ENCODE results near the gene CD40.

The CD40 gene

GRCh38 chr20:46152824-46153586 lies 34.9 kb downstream of the CD40 start:
- Histone ChIP-seq H3K36me3 (ENCODE audit: control insufficient read depth, insufficient read depth, low read length) (no peaks in the 10 kb centered on the region), H3K4me1 (ENCODE audit: control insufficient read depth, insufficient read depth, low read length) (no peaks in the 10 kb centered on the region), H3K4me3 (ENCODE audit: low read depth, low read length) (no peak overlapping the region), H3K9me3 (ENCODE audit: control insufficient read depth, insufficient read depth, low read length) (no peaks in the 10 kb centered on the region), H3K27me3 (ENCODE audit: control insufficient read depth, insufficient read depth, low read length) (no peaks in the 10 kb centered on the region), H3K9ac (ENCODE audit: low read depth, low read length) (no peak overlapping the region), H3K27ac (ENCODE audit: low read depth, low read length) (no peak overlapping the region)

DNA sequence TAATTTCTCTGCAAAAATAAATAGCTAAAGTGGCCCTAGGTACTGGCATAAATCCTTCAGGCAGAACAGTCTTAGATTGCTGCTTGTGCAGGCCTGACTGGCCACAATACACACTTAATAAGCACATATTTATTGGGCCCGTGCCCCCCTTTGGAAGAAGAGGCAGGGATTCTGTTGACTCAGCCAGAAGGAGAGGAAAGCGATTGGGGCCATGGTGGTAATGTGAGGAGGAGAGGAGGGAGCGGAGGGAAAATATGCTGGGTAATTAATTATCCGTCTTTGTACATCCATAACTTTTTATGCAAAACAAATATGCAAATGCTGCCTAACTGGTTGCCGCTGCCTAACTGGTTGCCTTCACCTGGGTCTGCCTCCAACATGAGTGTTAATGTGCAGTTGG lies 36.2 kb downstream of the CD40 start:
- H3K4me1 ChIP-seq (ENCODE audit: control insufficient read depth, insufficient read depth, low read length) = no peaks in the 10 kb centered on the region
- no peak overlapping the region for H3K4me3 ChIP-seq (ENCODE audit: low read depth, low read length)
- H3K9me3 ChIP-seq (ENCODE audit: control insufficient read depth, insufficient read depth, low read length) = no peaks in the 10 kb centered on the region
- no peak overlapping the region for H3K27ac ChIP-seq (ENCODE audit: low read depth, low read length)
- no peak overlapping the region for H3K9ac ChIP-seq (ENCODE audit: low read depth, low read length)
- H3K27me3 ChIP-seq (ENCODE audit: control insufficient read depth, insufficient read depth, low read length) = no peaks in the 10 kb centered on the region
- H3K36me3 ChIP-seq (ENCODE audit: control insufficient read depth, insufficient read depth, low read length) = no peaks in the 10 kb centered on the region

DNA sequence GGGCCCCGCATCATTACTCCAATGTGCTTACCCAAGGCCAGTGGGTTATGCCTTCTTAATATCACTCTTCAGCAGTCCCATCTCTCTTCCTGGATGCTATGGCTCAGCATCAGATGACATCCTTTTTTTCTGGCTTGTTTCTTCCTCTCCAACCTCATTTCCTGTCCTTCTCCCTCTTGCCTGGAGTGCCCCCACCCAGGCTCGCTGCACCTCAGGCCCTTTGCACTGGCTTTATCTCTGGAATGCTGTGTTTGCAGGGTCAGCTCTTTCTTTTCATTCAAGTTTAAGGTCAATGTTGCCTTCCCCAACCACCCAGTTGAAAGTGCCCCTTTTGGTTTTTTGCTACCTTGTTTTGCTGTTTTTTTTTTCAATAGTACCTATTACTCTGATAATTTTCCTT lies 36.7 kb downstream of the CD40 start:
- Histone ChIP-seq H3K4me1 (ENCODE audit: control insufficient read depth, insufficient read depth, low read length) (no peaks in the 10 kb centered on the region), H3K9me3 (ENCODE audit: control insufficient read depth, insufficient read depth, low read length) (no peaks in the 10 kb centered on the region), H3K9ac (ENCODE audit: low read depth, low read length) (no peak overlapping the region), H3K36me3 (ENCODE audit: control insufficient read depth, insufficient read depth, low read length) (no peaks in the 10 kb centered on the region), H3K4me3 (ENCODE audit: low read depth, low read length) (no peak overlapping the region), H3K27ac (ENCODE audit: low read depth, low read length) (no peak overlapping the region), H3K27me3 (ENCODE audit: control insufficient read depth, insufficient read depth, low read length) (no peaks in the 10 kb centered on the region)

GRCh38 chr20:46156065-46156464 lies 38.0 kb downstream of the CD40 start:
- Histone ChIP-seq H3K9me3 (ENCODE audit: control insufficient read depth, insufficient read depth, low read length) (no peaks in the 10 kb centered on the region), H3K27me3 (ENCODE audit: control insufficient read depth, insufficient read depth, low read length) (no peaks in the 10 kb centered on the region), H3K36me3 (ENCODE audit: control insufficient read depth, insufficient read depth, low read length) (no peaks in the 10 kb centered on the region), H3K4me3 (ENCODE audit: low read depth, low read length) (no peak overlapping the region), H3K4me1 (ENCODE audit: control insufficient read depth, insufficient read depth, low read length) (no peaks in the 10 kb centered on the region), H3K9ac (ENCODE audit: low read depth, low read length) (no peak overlapping the region), H3K27ac (ENCODE audit: low read depth, low read length) (no peak overlapping the region)

DNA sequence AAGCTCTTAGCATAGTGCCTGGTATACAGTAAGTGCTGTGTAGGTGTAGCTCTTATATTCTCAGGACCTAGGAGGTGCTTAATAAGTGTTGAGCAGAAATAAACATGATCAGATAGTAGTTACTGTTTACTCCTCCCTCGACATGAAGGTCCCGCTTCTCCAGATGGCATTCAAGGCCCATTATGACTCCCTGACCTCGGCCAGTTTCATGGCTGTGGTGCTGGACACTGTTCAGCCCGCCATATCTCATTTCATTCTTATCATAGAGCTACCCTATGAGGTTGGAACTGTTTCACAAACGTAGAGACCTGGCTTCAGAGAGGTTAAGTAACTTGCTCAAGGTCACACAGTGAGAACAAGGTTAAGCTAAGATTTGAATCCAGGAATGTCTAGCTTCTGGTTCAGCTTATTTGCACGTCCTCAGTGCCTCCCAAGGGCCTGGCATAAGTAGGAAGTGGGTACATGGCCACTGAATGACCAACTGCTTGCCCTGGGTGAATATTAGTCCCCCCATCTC lies 39.0 kb downstream of the CD40 start:
- H3K9me3 ChIP-seq (ENCODE audit: control insufficient read depth, insufficient read depth, low read length) = no peaks in the 10 kb centered on the region
- no peak overlapping the region for H3K9ac ChIP-seq (ENCODE audit: low read depth, low read length)
- H3K27ac ChIP-seq (ENCODE audit: low read depth, low read length) = no peak overlapping the region
- no peaks in the 10 kb centered on the region for H3K36me3 ChIP-seq (ENCODE audit: control insufficient read depth, insufficient read depth, low read length)
- H3K4me3 ChIP-seq (ENCODE audit: low read depth, low read length) = no peak overlapping the region
- H3K4me1 ChIP-seq (ENCODE audit: control insufficient read depth, insufficient read depth, low read length) = no peaks in the 10 kb centered on the region
- H3K27me3 ChIP-seq (ENCODE audit: control insufficient read depth, insufficient read depth, low read length) = no peaks in the 10 kb centered on the region

DNA sequence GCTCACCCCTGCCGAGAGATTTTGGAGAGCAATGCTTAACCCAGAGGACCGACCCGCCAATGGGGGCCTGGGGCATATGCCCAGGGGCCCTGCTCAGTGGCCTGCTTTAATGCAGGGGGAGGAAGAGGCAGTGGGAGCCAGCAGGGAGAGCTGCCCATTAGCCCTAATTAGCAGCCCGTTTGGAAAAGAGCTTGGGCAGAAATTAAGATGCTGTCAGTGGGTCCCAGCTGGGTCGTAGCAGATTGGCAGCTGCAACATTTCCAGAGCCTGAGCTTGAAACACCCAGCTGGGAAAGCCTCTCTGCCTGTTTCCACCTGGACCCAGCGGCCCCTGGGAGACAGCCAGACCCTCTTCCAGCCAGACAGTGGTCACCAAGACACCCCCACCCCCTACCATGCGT lies 39.5 kb downstream of the CD40 start:
- Histone ChIP-seq H3K4me3 (ENCODE audit: low read depth, low read length) (no peak overlapping the region), H3K9ac (ENCODE audit: low read depth, low read length) (no peak overlapping the region), H3K9me3 (ENCODE audit: control insufficient read depth, insufficient read depth, low read length) (no peaks in the 10 kb centered on the region), H3K4me1 (ENCODE audit: control insufficient read depth, insufficient read depth, low read length) (no peaks in the 10 kb centered on the region), H3K27ac (ENCODE audit: low read depth, low read length) (no peak overlapping the region), H3K36me3 (ENCODE audit: control insufficient read depth, insufficient read depth, low read length) (no peaks in the 10 kb centered on the region), H3K27me3 (ENCODE audit: control insufficient read depth, insufficient read depth, low read length) (no peaks in the 10 kb centered on the region)

DNA sequence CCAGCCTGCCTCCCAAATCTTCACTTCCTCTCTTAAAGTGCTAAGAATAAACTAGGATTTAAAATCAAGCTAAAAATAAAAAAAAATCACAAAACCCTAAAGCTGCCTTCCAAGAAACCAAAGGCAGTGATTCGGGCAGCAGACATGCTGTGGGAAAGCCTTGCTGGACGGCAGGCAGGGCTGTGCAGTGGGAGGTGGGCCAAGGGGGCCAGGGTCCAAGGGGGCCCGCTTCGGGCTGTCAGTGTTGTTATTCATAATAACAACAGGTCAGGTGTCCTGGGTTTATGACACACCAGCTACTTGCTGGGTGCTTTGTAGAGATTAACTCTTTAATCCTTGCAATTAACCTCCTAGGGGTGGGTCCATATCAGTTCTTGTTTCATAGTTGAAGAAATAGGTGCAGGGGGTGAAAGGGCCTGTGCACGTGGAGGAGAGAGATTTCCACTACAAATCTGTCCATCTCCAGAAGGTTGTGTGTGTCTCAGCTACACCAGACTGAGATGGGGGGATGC lies 40.4 kb downstream of the CD40 start:
- Histone ChIP-seq H3K27me3 (ENCODE audit: control insufficient read depth, insufficient read depth, low read length) (no peaks in the 10 kb centered on the region), H3K36me3 (ENCODE audit: control insufficient read depth, insufficient read depth, low read length) (no peaks in the 10 kb centered on the region), H3K9me3 (ENCODE audit: control insufficient read depth, insufficient read depth, low read length) (no peaks in the 10 kb centered on the region), H3K4me1 (ENCODE audit: control insufficient read depth, insufficient read depth, low read length) (no peaks in the 10 kb centered on the region), H3K9ac (ENCODE audit: low read depth, low read length) (no peak overlapping the region), H3K27ac (ENCODE audit: low read depth, low read length) (no peak overlapping the region), H3K4me3 (ENCODE audit: low read depth, low read length) (no peak overlapping the region)

DNA sequence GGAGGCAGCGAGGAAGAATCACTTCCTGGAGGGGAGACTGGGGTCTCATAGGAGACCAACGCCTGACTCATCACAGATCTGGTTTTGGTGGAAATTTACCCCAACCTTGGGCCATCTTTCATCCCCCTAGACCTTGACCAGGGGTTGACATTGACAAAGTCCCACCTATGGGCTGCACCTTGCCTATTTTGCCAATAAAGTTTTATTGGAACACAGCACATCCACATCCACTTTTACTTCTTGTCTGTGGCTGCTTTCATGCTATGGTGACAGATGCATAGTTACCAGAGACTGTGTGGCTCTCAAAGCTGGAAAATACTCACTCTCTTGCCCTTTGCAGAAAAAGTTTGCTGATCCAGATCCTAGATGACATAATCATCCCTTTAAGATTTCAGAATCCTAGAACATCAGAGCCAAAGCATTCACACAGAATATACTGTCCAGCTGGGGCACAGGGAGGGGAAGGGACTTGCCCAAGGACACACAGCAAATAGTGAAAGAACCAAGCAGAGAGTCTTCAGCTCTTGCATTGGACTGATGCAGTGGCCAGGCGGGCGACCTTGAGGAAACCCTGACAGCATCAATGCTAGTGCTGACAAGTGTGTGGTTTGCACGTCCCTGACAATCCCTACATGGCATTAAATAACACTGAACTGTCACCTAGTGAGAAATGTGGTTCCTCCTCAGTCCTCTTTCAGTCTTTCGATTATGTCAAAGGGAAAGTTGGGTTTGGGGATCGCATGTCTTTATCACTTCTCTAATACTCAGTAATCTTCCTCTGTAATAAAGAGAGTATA lies 41.2 kb downstream of the CD40 start:
- Histone ChIP-seq H3K36me3 (ENCODE audit: control insufficient read depth, insufficient read depth, low read length) (no peaks in the 10 kb centered on the region), H3K27ac (ENCODE audit: low read depth, low read length) (no peak overlapping the region), H3K9me3 (ENCODE audit: control insufficient read depth, insufficient read depth, low read length) (no peaks in the 10 kb centered on the region), H3K4me3 (ENCODE audit: low read depth, low read length) (no peak overlapping the region), H3K9ac (ENCODE audit: low read depth, low read length) (no peak overlapping the region), H3K4me1 (ENCODE audit: control insufficient read depth, insufficient read depth, low read length) (no peaks in the 10 kb centered on the region), H3K27me3 (ENCODE audit: control insufficient read depth, insufficient read depth, low read length) (no peaks in the 10 kb centered on the region)

GRCh38 chr20:46160661-46161060 lies 42.5 kb downstream of the CD40 start:
- no peak overlapping the region for H3K9ac ChIP-seq (ENCODE audit: low read depth, low read length)
- no peaks in the 10 kb centered on the region for H3K27me3 ChIP-seq (ENCODE audit: control insufficient read depth, insufficient read depth, low read length)
- H3K27ac ChIP-seq (ENCODE audit: low read depth, low read length) = no peak overlapping the region
- no peak overlapping the region for H3K4me3 ChIP-seq (ENCODE audit: low read depth, low read length)
- no peaks in the 10 kb centered on the region for H3K36me3 ChIP-seq (ENCODE audit: control insufficient read depth, insufficient read depth, low read length)
- H3K9me3 ChIP-seq (ENCODE audit: control insufficient read depth, insufficient read depth, low read length) = no peaks in the 10 kb centered on the region
- H3K4me1 ChIP-seq (ENCODE audit: control insufficient read depth, insufficient read depth, low read length) = no peaks in the 10 kb centered on the region

GRCh38 chr20:46161921-46162320 lies 43.8 kb downstream of the CD40 start:
- no peak overlapping the region for H3K27ac ChIP-seq (ENCODE audit: low read depth, low read length)
- no peak overlapping the region for H3K9ac ChIP-seq (ENCODE audit: low read depth, low read length)
- no peaks in the 10 kb centered on the region for H3K4me1 ChIP-seq (ENCODE audit: control insufficient read depth, insufficient read depth, low read length)
- no peaks in the 10 kb centered on the region for H3K27me3 ChIP-seq (ENCODE audit: control insufficient read depth, insufficient read depth, low read length)
- no peaks in the 10 kb centered on the region for H3K9me3 ChIP-seq (ENCODE audit: control insufficient read depth, insufficient read depth, low read length)
- H3K36me3 ChIP-seq (ENCODE audit: control insufficient read depth, insufficient read depth, low read length) = no peaks in the 10 kb centered on the region
- no peak overlapping the region for H3K4me3 ChIP-seq (ENCODE audit: low read depth, low read length)

- Histone ChIP-seq H3K27me3 (ENCODE audit: control insufficient read depth, insufficient read depth, low read length) (no peaks in the 10 kb centered on the region), H3K27ac (ENCODE audit: low read depth, low read length) (no peak overlapping the region), H3K36me3 (ENCODE audit: control insufficient read depth, insufficient read depth, low read length) (no peaks in the 10 kb centered on the region), H3K9ac (ENCODE audit: low read depth, low read length) (no peak overlapping the region), H3K9me3 (ENCODE audit: control insufficient read depth, insufficient read depth, low read length) (no peaks in the 10 kb centered on the region), H3K4me1 (ENCODE audit: control insufficient read depth, insufficient read depth, low read length) (no peaks in the 10 kb centered on the region), H3K4me3 (ENCODE audit: low read depth, low read length) (no peak overlapping the region)
These were observed 46.1 kb downstream of the CD40 start for GRCh38 chr20:46164254-46164653.
